GM12878 (cell line): ENCODE results near the gene PPP1R3G. TPM values are rescaled to one million over a fixed set of nuclear protein-coding genes. Genes with fewer than 3 reads are reported as not detected.

Experiments
- ATAC-seq: fragments of 200-7000 bp; cut with Tn5 transposase; 3 replicates; pipeline ENCODE4 v1.9.1; 2020; ENCODE audit warnings: mild to moderate bottlenecking, moderate library complexity
- BruUV-seq: library from RNA; stranded (reverse); fragments of 400-500 nt; replicated peaks from 2 replicates; lab custom pipeline; 2021; lab: Mats Ljungman, UMichigan
- CTCF ChIA-PET: fragments of 300-600 bp; sonication (Branson Sonifier 250); formaldehyde crosslinking; extraction: SDS; loops from one replicate; lab custom pipeline; 2021; ENCODE audit warnings: inconsistent platforms; lab: Yijun Ruan, JAX
- POLR2A ChIA-PET: fragments of 350-600 bp; formaldehyde crosslinking; extraction: SDS; loops from one replicate; lab custom pipeline; 2021; ENCODE audit warnings: inconsistent platforms; lab: Charles Lee
- RAD21 ChIA-PET: fragments of 300-600 bp; sonication (Branson Sonifier 250); formaldehyde crosslinking; loops from one replicate; lab custom pipeline; 2023; ENCODE audit warnings: antibody characterized with exemption; ENCODE audit not compliant: unreplicated experiment; lab: Charles Lee
- SMC1A ChIA-PET: fragments of 300-600 bp; sonication (Branson Sonifier 250); formaldehyde crosslinking; loops from one replicate; lab custom pipeline; 2023; ENCODE audit not compliant: unreplicated experiment, uncharacterized antibody; lab: Charles Lee
- DNase-seq: peaks from one replicate; pipeline ENCODE4 v3.0.0-alpha.2; 2011; ENCODE audit warnings: low read depth, low spot score
- FAIRE-seq: peaks from 3 replicates; lab custom pipeline; 2011; peaks lifted over from hg19 to GRCh38; lab: Jason Lieb, UNC
- H2AFZ ChIP-seq: 2 replicates; pipeline ENCODE4 v1.6.0; 2011; ENCODE audit warnings: low read depth, low read length, control low read depth; ENCODE audit not compliant: control insufficient read depth
- H3K27ac ChIP-seq: 2 replicates; pipeline ENCODE4 v1.5.1; 2011; ENCODE audit warnings: control low read depth; ENCODE audit not compliant: control insufficient read depth, insufficient read depth
- H3K27me3 ChIP-seq, 2 experiments: replicated peaks in 1 of 2; 2 replicates each; pipeline versions ENCODE4 v1.6.0 to v1.6.1; 2011; ENCODE audit warnings: low read length in 1 of 2; ENCODE audit not compliant: control insufficient read depth in 2 of 2, insufficient read depth in 2 of 2
- H3K36me3 ChIP-seq, 2 experiments: 2 replicates each; pipeline ENCODE4 v1.5.1; 2011; ENCODE audit warnings: low read length in 1 of 2; ENCODE audit not compliant: control insufficient read depth in 2 of 2, insufficient read depth in 2 of 2
- H3K4me1 ChIP-seq: 2 replicates; pipeline ENCODE4 v1.6.1; 2011; ENCODE audit warnings: mild to moderate bottlenecking, low read length, moderate library complexity, mixed read lengths; ENCODE audit not compliant: control insufficient read depth, insufficient read depth
- H3K4me2 ChIP-seq: 2 replicates; pipeline ENCODE4 v1.6.0; 2011; ENCODE audit warnings: control low read depth; ENCODE audit not compliant: control insufficient read depth, insufficient read depth
- H3K4me3 ChIP-seq: fragments of 200-600 bp; sonication (generic); 2 replicates; pipeline ENCODE4 v1.5.1; 2016
- H3K79me2 ChIP-seq: 2 replicates; pipeline ENCODE4 v1.6.0; 2011; ENCODE audit warnings: low read length; ENCODE audit not compliant: control insufficient read depth, insufficient read depth
- H3K9ac ChIP-seq: 2 replicates; pipeline ENCODE4 v1.8.0; 2011; ENCODE audit warnings: low read length, control low read depth, mixed read lengths; ENCODE audit not compliant: control insufficient read depth, insufficient read depth
- H3K9me3 ChIP-seq: replicated peaks from 3 replicates; pipeline ENCODE4 v1.5.1; 2011; ENCODE audit warnings: mild to moderate bottlenecking, low read length; ENCODE audit not compliant: control insufficient read depth, insufficient read depth
- H4K20me1 ChIP-seq: 2 replicates; pipeline ENCODE4 v1.6.0; 2011; ENCODE audit not compliant: control insufficient read depth, insufficient read depth
- NR2C2 ChIP-seq: IDR thresholded peaks from 2 replicates; pipeline ENCODE4 v1.6.1; 2011; ENCODE audit warnings: borderline replicate concordance, low read depth; ENCODE audit not compliant: control insufficient read depth, insufficient read length
- PAX8 ChIP-seq: fragments of 450-650 bp; IDR thresholded peaks from 2 replicates; pipeline ENCODE4 v1.6.1; 2017; ENCODE audit warnings: mild to moderate bottlenecking, moderate library complexity
- RFX5 ChIP-seq: IDR thresholded peaks from 2 replicates; pipeline ENCODE4 v1.6.1; 2011; ENCODE audit warnings: low read depth, low read length, improper control_type of control experiment
- SMAD1 ChIP-seq: fragments of 450-650 bp; IDR thresholded peaks from 2 replicates; pipeline ENCODE4 v1.6.1; 2018; ENCODE audit warnings: mild to moderate bottlenecking, low read depth; ENCODE audit not compliant: partially characterized antibody
- TAF1 ChIP-seq: IDR thresholded peaks from 2 replicates; pipeline ENCODE4 v1.6.1; 2011; ENCODE audit warnings: mild to moderate bottlenecking, low read depth, low read length, borderline replicate concordance
- WGBS: methylation state at CpG from one replicate; pipeline ENCODE4 v1.1.6; 2016; ENCODE audit warnings: low lambda C conversion rate; ENCODE audit not compliant: insufficient replicate concordance, insufficient coverage; ENCODE audit errors: missing lambda C conversion rate; 5-methylcytosine and 5-hydroxymethylcytosine counted together
- in situ Hi-C: fragments of 300-500 bp; cut with MboI; formaldehyde crosslinking; loops from 9 replicates; pipeline ENCODE4 v1.14.3; 2018; ENCODE audit warnings: mixed read lengths
- intact Hi-C: fragments of 100-400 bp; cut with micrococcal nuclease; formaldehyde crosslinking; loops from one replicate; pipeline ENCODE4 v1.14.2; 2022; ENCODE audit not compliant: unreplicated experiment
- polyA plus RNA-seq, 11 experiments: library from polyadenylated mRNA; depleted of rRNA in 4 of 11; unstranded in 6 of 11; stranded (reverse) in 5 of 11; fragments of >200 nt; fragmentation: Nextera tagmentation in 4 of 11; fragmentation: Illumina TruSeq in 1 of 11; extraction: Ambion mirVana in 4 of 11; extraction: Trizol in 1 of 11; gene quantifications; 1 replicate in 1 of 11; 2 replicates in 10 of 11; pipeline versions ENCODE4 v1.2.1 to v1.2.3, GENCODE V29; 2011 to 2016; ENCODE audit warnings: inconsistent platforms in 2 of 11, missing spikeins in 2 of 11, low read depth in 1 of 11
- total RNA-seq, 4 experiments: library from RNA; depleted of rRNA in 3 of 4; stranded (reverse); fragments of >200 nt in 3 of 4; fragmentation: Illumina TruSeq in 1 of 4; extraction: Trizol in 1 of 4; gene quantifications; 2 replicates each; pipeline versions ENCODE4 v1.2.1 to v1.2.3, GENCODE V29; 2013 to 2021
- TF ChIP-seq, protein P1 (sequence below): fragments of 450-650 bp; IDR thresholded peaks from 2 replicates; pipeline ENCODE4 v1.6.1; 2014; ENCODE audit warnings: mild to moderate bottlenecking
- TF ChIP-seq, protein P2 (sequence below): fragments of 450-650 bp; formaldehyde crosslinking; IDR thresholded peaks from 2 replicates; pipeline ENCODE4 v1.4.0; 2022; ENCODE audit warnings: mild to moderate bottlenecking, moderate library complexity
- TF ChIP-seq, protein P3 (sequence below): fragments of 450-650 bp; IDR thresholded peaks from 2 replicates; pipeline ENCODE4 v1.6.1; 2016; ENCODE audit warnings: mild to moderate bottlenecking
- TF ChIP-seq, protein P4 (sequence below): fragments of 450-650 bp; IDR thresholded peaks from 2 replicates; pipeline ENCODE4 v1.6.1; 2017; ENCODE audit warnings: antibody characterized with exemption, mild to moderate bottlenecking, moderate library complexity

The PPP1R3G gene
- total and polyA plus RNA-seq, 10 of the 15 experiments (the other 5 are each of a cell fraction or from before 2014, with no cell fraction given), result 0.01 to 0.10 (median 0.04) TPM; not detected in 4

DNA sequence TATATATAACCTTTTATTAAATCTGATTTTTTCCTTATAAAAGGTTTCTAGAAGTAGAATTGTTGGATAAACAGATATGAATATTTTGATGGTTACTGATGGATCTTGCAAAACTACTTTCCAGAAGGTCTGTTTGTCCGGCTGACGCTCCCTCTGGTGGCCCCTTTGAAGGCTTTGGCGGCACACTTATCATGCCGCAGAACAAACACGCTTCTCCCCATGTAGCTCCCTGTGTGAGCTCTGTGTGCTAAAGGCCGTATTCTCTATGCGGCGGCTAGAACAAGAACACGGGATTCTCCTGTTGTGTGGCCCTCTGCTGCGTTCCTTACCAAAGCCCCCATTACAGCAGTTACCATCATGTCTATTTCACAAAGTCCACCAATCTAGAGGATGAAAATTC, 30.0 kb downstream of the PPP1R3G start (continued):
- TF ChIP-seq, protein P1, sequence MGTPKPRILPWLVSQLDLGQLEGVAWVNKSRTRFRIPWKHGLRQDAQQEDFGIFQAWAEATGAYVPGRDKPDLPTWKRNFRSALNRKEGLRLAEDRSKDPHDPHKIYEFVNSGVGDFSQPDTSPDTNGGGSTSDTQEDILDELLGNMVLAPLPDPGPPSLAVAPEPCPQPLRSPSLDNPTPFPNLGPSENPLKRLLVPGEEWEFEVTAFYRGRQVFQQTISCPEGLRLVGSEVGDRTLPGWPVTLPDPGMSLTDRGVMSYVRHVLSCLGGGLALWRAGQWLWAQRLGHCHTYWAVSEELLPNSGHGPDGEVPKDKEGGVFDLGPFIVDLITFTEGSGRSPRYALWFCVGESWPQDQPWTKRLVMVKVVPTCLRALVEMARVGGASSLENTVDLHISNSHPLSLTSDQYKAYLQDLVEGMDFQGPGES, result no peak
- TF ChIP-seq, protein P2, sequence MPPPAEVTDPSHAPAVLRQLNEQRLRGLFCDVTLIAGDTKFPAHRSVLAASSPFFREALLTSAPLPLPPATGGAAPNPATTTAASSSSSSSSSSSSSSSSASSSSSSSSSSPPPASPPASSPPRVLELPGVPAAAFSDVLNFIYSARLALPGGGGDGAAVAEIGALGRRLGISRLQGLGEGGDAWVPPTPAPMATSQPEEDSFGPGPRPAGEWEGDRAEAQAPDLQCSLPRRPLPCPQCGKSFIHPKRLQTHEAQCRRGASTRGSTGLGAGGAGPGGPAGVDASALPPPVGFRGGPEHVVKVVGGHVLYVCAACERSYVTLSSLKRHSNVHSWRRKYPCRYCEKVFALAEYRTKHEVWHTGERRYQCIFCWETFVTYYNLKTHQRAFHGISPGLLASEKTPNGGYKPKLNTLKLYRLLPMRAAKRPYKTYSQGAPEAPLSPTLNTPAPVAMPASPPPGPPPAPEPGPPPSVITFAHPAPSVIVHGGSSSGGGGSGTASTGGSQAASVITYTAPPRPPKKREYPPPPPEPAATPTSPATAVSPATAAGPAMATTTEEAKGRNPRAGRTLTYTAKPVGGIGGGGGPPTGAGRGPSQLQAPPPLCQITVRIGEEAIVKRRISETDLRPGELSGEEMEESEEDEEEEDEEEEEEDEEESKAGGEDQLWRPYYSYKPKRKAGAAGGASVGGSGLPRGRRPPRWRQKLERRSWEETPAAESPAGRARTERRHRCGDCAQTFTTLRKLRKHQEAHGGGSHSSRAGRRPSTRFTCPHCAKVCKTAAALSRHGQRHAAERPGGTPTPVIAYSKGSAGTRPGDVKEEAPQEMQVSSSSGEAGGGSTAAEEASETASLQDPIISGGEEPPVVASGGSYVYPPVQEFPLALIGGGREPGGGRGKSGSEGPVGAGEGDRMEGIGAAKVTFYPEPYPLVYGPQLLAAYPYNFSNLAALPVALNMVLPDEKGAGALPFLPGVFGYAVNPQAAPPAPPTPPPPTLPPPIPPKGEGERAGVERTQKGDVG (CRISPR knock-in tag), result no peak
- no peak for TF ChIP-seq TAF1
- no peak for TF ChIP-seq RFX5
- no peak for TF ChIP-seq PAX8

DNA sequence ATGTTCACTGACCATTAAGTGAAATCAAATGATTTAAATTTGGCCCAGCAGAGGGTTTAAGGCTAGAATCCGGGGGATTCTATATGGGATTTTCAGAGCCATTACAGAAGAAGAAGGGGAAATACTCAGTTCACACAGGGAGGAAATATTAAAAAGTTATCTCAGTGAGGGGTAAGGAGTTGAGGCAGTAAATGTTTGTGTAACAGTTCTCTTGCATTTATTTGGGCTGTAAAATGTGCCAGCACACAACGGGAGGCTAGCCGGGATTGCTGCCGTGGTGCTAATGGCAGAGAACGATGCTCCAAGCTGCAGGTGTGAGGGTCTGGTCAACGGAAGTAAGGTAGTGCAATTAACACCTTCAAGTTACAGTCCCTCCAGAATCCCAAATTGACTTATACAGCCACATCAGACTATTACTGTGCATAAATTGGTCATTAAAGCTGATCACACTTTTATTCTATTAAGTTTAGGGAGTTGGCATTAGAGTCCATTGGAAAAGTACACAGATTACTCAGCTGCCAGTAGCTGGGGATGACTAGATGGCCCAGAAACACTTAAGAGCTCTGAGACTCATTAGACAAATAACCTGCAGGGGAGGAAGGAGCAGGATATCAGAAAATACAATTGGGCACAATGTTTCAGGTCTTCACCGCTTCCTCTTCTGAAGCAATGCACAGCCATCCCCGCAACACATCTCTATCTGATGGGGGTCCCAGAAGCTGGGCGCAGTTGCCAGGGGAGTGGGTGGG, 31.3 kb downstream of the PPP1R3G start:
- ATAC-seq (no peak), FAIRE-seq (no peak)
- Histone ChIP-seq H3K4me1 (no peaks in the 10 kb centered on the region), H3K79me2 (no peaks in the 10 kb centered on the region), H4K20me1 (no peaks in the 10 kb centered on the region)
- CTCF ChIA-PET, result no interaction called here
- SMC1A ChIA-PET, result no interaction called here
- TF ChIP-seq NR2C2, result no peak
- no peak for TF ChIP-seq SMAD1
- TF ChIP-seq, protein P3, sequence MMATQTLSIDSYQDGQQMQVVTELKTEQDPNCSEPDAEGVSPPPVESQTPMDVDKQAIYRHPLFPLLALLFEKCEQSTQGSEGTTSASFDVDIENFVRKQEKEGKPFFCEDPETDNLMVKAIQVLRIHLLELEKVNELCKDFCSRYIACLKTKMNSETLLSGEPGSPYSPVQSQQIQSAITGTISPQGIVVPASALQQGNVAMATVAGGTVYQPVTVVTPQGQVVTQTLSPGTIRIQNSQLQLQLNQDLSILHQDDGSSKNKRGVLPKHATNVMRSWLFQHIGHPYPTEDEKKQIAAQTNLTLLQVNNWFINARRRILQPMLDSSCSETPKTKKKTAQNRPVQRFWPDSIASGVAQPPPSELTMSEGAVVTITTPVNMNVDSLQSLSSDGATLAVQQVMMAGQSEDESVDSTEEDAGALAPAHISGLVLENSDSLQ, result no peak
- TF ChIP-seq, protein P4, sequence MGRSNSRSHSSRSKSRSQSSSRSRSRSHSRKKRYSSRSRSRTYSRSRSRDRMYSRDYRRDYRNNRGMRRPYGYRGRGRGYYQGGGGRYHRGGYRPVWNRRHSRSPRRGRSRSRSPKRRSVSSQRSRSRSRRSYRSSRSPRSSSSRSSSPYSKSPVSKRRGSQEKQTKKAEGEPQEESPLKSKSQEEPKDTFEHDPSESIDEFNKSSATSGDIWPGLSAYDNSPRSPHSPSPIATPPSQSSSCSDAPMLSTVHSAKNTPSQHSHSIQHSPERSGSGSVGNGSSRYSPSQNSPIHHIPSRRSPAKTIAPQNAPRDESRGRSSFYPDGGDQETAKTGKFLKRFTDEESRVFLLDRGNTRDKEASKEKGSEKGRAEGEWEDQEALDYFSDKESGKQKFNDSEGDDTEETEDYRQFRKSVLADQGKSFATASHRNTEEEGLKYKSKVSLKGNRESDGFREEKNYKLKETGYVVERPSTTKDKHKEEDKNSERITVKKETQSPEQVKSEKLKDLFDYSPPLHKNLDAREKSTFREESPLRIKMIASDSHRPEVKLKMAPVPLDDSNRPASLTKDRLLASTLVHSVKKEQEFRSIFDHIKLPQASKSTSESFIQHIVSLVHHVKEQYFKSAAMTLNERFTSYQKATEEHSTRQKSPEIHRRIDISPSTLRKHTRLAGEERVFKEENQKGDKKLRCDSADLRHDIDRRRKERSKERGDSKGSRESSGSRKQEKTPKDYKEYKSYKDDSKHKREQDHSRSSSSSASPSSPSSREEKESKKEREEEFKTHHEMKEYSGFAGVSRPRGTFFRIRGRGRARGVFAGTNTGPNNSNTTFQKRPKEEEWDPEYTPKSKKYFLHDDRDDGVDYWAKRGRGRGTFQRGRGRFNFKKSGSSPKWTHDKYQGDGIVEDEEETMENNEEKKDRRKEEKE, result no peak
- TF ChIP-seq, protein P1, result no peak
- TF ChIP-seq, all 136 proteins: peak for 0
- no TSS peak for BruUV-seq
- ChIA-PET POLR2A (no interaction called here), RAD21 (no interaction called here)
- in situ Hi-C loops (no loop called here), intact Hi-C loops (no loop called here)
- 89% methylated on average over 9 of the region's 9 CpGs for WGBS
- H2AFZ ChIP-seq, result no peak overlapping the region
- DNase-seq, result no peak
- no peak overlapping the region for H3K4me2 ChIP-seq
- no peak overlapping the region for H3K9ac ChIP-seq
- H3K27me3 ChIP-seq, result no peaks in the 10 kb centered on the region
- no peak overlapping the region for H3K27ac ChIP-seq
- no peaks in the 10 kb centered on the region for H3K36me3 ChIP-seq
- no peak overlapping the region for H3K4me3 ChIP-seq
- H3K9me3 ChIP-seq, result no peaks in the 10 kb centered on the region
